ENCODE data around the gene STAT3. TPM values are rescaled to one million over a fixed set of nuclear protein-coding genes. Genes with fewer than 3 reads are reported as not detected.

The STAT3 gene
- total RNA-seq, 4 donors from 2014 or later, result 88.4 to 203 (median 130) TPM

DNA sequence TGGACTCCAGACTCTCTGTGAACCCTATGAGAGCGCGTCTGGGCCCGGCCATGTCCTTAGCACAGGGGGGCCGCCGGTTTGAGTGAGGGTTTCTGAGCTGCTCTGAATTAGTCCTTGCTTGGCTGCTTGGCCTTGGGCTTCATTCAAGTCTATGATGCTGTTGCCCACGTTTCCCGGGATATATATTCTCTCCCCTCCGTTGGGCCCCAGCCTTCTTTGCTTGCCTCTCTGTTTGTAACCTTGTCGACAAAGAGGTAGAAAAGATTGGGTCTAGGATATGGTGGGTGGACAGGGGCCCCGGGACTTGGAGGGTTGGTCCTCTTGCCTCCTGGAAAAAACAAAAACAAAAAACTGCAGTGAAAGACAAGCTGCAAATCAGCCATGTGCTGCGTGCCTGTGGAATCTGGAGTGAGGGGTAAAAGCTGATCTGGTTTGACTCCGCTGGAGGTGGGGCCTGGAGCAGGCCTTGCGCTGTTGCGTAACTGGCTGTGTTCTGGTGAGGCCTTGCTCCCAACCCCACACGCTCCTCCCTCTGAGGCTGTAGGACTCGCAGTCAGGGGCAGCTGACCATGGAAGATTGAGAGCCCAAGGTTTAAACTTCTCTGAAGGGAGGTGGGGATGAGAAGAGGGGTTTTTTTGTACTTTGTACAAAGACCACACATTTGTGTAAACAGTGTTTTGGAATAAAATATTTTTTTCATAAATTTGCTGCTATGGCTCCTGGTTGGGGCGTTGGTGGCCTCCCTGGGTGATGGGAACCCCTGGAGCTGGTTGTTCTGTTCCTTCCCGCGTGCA, 76.8 kb downstream of the STAT3 start:
- peak overlapping the region in 2 of 4 donors; percentile 12 to 53 for H3K4me3 ChIP-seq

DNA sequence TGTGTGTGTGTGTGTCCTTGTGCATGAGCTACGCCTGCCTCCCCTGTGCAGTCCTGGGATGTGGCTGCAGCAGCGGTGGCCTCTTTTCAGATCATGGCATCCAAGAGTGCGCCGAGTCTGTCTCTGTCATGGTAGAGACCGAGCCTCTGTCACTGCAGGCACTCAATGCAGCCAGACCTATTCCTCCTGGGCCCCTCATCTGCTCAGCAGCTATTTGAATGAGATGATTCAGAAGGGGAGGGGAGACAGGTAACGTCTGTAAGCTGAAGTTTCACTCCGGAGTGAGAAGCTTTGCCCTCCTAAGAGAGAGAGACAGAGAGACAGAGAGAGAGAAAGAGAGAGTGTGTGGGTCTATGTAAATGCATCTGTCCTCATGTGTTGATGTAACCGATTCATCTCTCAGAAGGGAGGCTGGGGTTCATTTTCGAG, 77.4 kb downstream of the STAT3 start:
- DNase-seq (no peak), ATAC-seq (peak in 1 of 2 donors; percentile 6)
- H3K4me3 ChIP-seq, result no peak overlapping the region
- TF ChIP-seq, protein P1, sequence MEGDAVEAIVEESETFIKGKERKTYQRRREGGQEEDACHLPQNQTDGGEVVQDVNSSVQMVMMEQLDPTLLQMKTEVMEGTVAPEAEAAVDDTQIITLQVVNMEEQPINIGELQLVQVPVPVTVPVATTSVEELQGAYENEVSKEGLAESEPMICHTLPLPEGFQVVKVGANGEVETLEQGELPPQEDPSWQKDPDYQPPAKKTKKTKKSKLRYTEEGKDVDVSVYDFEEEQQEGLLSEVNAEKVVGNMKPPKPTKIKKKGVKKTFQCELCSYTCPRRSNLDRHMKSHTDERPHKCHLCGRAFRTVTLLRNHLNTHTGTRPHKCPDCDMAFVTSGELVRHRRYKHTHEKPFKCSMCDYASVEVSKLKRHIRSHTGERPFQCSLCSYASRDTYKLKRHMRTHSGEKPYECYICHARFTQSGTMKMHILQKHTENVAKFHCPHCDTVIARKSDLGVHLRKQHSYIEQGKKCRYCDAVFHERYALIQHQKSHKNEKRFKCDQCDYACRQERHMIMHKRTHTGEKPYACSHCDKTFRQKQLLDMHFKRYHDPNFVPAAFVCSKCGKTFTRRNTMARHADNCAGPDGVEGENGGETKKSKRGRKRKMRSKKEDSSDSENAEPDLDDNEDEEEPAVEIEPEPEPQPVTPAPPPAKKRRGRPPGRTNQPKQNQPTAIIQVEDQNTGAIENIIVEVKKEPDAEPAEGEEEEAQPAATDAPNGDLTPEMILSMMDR (IDR thresholded peaks at IDR 0.05 in 4 of 5, conservative IDR thresholded peaks at IDR 0.05 in 1 of 5), result no peak
- TF ChIP-seq POLR2A (IDR thresholded peaks at IDR 0.05), result no peak
- intact Hi-C loops (cut with DNase I; ENCODE audit: low total_unique reads) (loop anchor here (5.0 kb wide), 1 partner anchor 146 kb away; the partner anchor contains the start of gene ATP6V0A1), in situ Hi-C loops (cut with MboI; ENCODE audit: low sequenced_read_pairs in 4 of 4) (no loop called here)
- H3K27ac ChIP-seq, result peak overlapping the region; percentile 84 to 95 (median 88)
- no peaks in the 10 kb centered on the region for H3K27me3 ChIP-seq
- H3K36me3 ChIP-seq, result peaks cover 0 to 42% of the 10 kb centered on the region in 2 donors
- no peaks in the 10 kb centered on the region for H3K9me3 ChIP-seq
- H3K4me1 ChIP-seq, result peaks cover 16% of the 10 kb centered on the region in 2 donors

More for the DNA sequence above, 76.8 kb downstream of the STAT3 start:
- ATAC-seq, result peak; percentile 93
- Histone ChIP-seq H3K4me1 (peaks cover 16% of the 10 kb centered on the region in 2 donors), H3K36me3 (peaks cover 0 to 44% of the 10 kb centered on the region in 2 donors), H3K27me3 (no peaks in the 10 kb centered on the region), H3K9me3 (no peaks in the 10 kb centered on the region), H3K27ac (peak overlapping the region; percentile 84 to 95 (median 88))
- peak; percentile 94 to 95 for DNase-seq
- intact Hi-C loops (cut with DNase I; ENCODE audit: low total_unique reads), result loop anchor here (2.0 to 5.0 kb wide), 2 partner anchors 95 to 146 kb away; partner anchors contain the start of gene ATP6V0A1
- in situ Hi-C loops (cut with MboI; ENCODE audit: low sequenced_read_pairs in 4 of 4), result no loop called here
- TF ChIP-seq POLR2A (IDR thresholded peaks at IDR 0.05), result peak; percentile 22 to 40
- TF ChIP-seq, protein P1 (IDR thresholded peaks at IDR 0.05 in 4 of 5, conservative IDR thresholded peaks at IDR 0.05 in 1 of 5), result no peak

DNA sequence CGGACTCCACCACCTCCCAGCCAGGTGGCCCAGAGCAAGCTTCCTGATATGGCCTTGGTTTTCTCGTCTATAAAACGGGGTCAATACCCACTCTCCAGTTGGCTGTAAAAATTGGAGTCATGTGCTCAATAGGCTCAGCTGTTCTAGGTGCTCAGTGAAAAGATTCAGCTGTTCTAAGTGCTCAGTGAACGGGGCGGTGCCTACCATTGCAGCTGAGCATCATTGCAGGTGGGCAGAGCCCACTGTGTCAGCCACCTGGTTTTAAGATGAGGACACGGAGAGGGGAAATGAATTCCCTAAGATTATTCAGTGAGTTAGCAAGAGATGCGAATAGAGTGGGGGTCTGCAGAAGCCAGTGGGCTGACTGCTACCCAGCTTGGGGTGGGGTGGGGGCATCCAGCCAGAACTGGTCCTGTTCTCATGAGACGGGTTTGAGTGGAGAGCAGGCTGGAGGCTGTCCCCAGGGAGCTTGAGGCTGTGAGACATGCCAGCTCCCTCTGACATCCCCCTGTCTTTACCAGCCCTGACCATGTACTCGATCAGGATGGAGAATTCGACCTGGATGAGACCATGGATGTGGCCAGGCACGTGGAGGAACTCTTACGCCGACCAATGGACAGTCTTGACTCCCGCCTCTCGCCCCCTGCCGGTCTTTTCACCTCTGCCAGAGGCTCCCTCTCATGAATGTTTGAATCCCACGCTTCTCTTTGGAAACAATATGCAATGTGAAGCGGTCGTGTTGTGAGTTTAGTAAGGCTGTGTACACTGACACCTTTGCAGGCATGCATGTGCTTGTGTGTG, 78.1 kb downstream of the STAT3 start:
- intact Hi-C loops (cut with DNase I; ENCODE audit: low total_unique reads) (loop anchor here (5.0 kb wide), 1 partner anchor 147 kb away; the partner anchor contains the start of gene ATP6V0A1), in situ Hi-C loops (cut with MboI; ENCODE audit: low sequenced_read_pairs in 4 of 4) (no loop called here)
- Histone ChIP-seq H3K27ac (peak overlapping the region; percentile 30 to 95 (median 86)), H3K4me1 (peaks cover 16% of the 10 kb centered on the region in 2 donors), H3K36me3 (peaks cover 0 to 39% of the 10 kb centered on the region in 2 donors), H3K4me3 (no peak overlapping the region), H3K27me3 (no peaks in the 10 kb centered on the region), H3K9me3 (no peaks in the 10 kb centered on the region)
- TF ChIP-seq POLR2A (IDR thresholded peaks at IDR 0.05), result no peak
- TF ChIP-seq, protein P1 (IDR thresholded peaks at IDR 0.05 in 4 of 5, conservative IDR thresholded peaks at IDR 0.05 in 1 of 5), result no peak
- ATAC-seq, result no peak
- no peak for DNase-seq

DNA sequence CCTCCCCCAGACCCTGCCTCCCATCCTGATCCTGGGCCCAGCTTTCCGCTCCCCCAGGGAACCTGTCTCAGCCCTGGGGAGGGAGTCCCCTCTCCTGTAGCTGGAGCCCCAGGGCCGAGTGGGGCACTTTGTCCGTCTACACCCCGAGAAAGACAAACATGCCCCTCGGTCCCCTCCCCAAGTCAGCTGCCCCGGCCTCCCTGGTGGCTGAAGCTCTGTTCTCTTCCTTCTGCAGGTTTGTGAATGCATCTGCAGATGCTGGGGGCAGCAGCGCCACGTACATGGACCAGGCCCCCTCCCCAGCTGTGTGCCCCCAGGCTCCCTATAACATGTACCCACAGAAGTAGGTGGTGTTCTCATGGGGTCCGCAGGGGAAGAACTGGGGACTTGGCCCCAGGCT, 79.1 kb downstream of the STAT3 start:
- H3K4me1 ChIP-seq, result peaks cover 16% of the 10 kb centered on the region in 2 donors
- TF ChIP-seq, protein P1 (IDR thresholded peaks at IDR 0.05 in 4 of 5, conservative IDR thresholded peaks at IDR 0.05 in 1 of 5), result no peak
- no peak for TF ChIP-seq POLR2A (IDR thresholded peaks at IDR 0.05)
- in situ Hi-C loops (cut with MboI; ENCODE audit: low sequenced_read_pairs in 4 of 4), result no loop called here
- no peak for DNase-seq
- H3K36me3 ChIP-seq, result peaks cover 0 to 39% of the 10 kb centered on the region in 2 donors
- ATAC-seq, result no peak
- intact Hi-C loops (cut with DNase I; ENCODE audit: low total_unique reads), result no loop called here
- H3K9me3 ChIP-seq, result no peaks in the 10 kb centered on the region
- no peak overlapping the region for H3K4me3 ChIP-seq
- no peaks in the 10 kb centered on the region for H3K27me3 ChIP-seq
- H3K27ac ChIP-seq, result peak overlapping the region in 1 of 4 donors; percentile 0
